ENCODE data around the gene MAP2K5. TPM values are rescaled to one million over a fixed set of nuclear protein-coding genes. Genes with fewer than 3 reads are reported as not detected.

MAP2K5 gene
- polyA plus RNA-seq, 3 donors = 20.4 to 20.8 (median 20.6) TPM

DNA sequence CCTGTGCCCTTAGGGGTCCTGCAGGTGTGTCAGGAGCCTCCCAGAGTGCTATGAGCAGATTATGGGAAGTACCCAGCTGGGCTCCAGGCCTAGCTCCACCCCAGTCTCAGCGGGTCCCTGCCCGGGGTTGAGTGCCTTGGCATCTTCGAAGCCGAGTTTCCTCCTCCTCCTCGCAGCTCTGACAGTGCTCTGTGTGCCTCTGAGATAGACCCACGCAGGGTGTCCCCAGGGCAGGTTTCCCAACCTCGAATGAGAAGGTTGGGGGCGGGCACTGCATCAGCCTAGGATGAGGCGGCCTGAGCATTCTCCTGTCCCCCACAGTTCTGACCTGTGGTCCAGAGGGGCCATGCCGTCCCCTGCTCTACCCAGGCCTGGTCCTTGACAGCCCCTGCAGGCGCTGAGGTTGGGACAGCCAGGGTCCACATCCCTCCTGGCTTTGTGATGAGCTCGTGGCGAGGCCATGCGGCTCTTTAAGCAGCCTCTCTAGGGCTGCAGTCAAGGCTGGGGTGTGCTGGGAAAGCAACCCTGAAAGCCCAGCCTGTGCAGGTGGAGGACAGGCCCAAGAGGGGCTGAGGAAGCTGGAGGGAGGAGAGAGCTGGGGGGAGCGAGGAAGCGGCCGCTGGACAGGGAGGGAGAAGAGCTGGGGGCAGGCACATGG is 262.6 kb downstream of the MAP2K5 start:
- DNase-seq (ENCODE audit: extremely low read depth in 1 of 11, low read depth in 9 of 11, low spot score in 4 of 11) = no peak

DNA sequence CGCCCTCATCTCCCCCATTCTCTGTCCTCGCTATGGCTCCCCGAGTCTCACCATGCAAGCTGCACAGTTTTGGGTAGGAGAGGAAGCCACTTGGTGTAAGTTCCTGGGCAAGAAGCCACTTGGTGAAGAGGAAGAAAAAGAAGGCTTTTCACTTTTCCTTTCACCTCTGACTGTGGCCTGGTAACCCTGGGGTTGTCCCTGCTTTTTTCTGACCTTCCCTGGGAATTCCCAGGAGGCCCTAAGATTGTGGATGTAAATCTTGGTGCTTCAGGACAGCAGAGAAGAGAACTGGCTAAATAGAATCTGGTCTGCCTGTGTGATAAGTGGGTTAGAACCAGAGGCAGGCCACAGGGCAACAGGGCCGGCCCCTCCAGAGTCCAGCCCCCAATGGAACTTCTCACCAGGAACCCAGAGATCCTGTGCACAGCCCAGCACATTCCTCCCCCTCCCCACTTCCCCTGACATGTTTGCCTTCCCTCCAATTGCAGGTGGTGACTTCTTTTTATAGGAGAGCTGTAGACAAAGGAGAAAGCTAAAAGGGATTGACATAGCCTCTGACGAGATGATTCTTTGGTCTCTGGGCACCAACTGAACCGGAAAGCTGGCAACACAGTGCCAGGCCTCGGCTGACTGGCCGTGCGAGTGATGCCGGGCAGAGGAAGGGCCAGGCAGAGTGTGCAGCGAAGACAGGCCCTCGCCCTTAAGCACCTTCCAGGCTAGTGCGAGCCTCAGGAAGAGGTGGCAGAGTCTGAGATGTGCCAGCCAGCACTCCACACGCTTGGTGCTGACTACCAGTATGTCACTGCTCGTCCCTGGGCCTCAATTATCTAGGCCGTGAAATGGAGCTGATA is 263.4 kb downstream of the MAP2K5 start:
- DNase-seq (ENCODE audit: extremely low read depth in 1 of 11, low read depth in 9 of 11, low spot score in 4 of 11) = no peak

DNA sequence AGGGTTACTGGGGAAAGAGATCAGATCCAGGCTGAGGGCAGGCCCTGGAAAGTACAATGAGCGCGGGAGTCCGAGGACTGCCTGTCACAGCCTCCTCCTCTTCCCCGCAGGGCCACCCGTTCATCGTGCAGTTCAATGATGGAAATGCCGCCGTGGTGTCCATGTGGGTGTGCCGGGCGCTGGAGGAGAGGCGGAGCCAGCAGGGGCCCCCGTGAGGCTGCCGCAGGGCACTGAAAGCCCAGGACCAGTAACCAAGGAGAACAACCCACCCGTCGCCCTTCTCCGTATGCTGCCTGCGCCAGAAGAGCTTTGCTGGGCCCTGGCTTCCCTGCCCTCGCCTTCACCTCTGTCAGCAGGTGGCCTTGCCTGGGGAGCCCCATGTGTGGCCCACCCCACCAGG is 264.0 kb downstream of the MAP2K5 start:
- no peak for DNase-seq (ENCODE audit: extremely low read depth in 1 of 11, low read depth in 9 of 11, low spot score in 4 of 11)

DNA sequence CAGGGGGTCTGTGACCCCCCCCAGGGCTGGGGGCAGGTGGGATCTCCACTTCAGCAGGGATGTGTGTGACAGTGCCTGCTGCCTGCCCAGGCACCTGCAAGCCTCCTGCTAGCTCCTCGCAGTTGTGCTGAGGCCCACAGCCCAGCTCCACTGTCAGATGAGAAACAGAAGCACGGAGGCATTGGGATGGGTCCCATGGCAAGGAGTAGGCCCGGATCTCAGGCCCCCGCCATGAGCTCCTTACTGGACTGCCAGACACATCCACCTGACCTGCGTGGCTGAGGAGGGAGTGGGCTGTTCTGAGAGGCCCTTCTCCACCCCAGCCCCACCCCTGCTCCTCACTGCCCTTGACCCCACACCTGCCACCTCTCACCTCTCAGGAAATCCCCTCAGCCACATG is 264.6 kb downstream of the MAP2K5 start:
- no peak for DNase-seq (ENCODE audit: extremely low read depth in 1 of 11, low read depth in 9 of 11, low spot score in 4 of 11)

DNA sequence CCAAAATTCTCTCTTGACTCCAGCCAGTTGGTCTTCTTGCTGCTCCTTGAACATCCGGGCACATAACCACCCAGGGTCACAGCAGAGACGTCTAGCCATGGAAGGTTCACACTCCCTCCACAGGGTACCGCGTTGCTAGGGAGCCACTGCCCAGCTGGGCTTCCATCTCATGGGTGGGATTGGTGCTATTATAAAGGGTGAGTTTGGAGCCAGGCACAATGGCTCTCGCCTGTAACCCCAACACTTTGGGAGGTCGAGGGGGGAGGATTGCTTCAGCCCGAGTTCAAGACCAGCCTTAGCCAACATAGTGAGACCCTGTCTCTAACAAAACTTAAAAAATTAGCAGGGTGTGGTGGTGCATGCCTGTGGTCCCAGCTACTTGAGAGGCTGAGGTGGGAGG is 265.3 kb downstream of the MAP2K5 start:
- DNase-seq (ENCODE audit: extremely low read depth in 1 of 11, low read depth in 9 of 11, low spot score in 4 of 11) = no peak

DNA sequence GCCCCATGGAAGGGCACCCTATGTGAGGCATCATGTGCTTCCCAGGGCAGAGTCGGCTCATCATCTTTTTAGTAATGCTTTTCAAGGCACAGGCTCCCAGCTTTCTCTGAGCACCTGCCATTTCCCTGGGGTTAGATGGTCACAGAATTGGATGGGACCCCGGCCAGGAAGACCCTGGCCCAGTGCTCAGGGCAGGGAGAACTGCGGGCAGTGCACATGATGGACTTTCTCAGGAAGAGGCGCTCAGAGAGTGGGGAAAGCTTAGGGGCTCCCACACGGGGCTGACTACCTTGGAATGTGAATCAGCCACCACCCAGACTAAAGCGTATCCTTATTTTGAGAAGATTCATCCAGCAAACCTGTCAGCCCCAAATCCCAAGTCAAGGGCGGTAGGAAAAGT is 266.3 kb downstream of the MAP2K5 start:
- no peak for DNase-seq (ENCODE audit: extremely low read depth in 1 of 11, low read depth in 9 of 11, low spot score in 4 of 11)

DNA sequence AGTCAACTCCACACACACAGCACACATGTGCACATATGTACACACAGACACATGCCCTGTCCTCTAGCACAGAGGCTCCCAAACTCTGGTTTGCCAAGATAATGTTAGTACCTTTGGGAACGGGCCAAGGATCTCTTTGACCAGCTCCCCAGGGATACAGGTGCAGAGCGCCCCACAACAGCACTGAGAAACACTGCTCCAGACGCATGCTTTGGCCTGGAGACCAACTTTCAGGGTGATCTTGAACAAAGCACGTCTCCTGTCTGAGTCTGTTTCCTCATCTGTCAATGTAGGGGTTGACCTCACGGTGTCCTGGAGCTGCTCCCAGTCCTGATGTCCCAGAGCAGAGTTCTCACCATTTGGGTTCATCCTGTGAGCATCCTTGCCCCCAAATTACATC is 266.9 kb downstream of the MAP2K5 start:
- DNase-seq (ENCODE audit: extremely low read depth in 1 of 11, low read depth in 9 of 11, low spot score in 4 of 11) = no peak

DNA sequence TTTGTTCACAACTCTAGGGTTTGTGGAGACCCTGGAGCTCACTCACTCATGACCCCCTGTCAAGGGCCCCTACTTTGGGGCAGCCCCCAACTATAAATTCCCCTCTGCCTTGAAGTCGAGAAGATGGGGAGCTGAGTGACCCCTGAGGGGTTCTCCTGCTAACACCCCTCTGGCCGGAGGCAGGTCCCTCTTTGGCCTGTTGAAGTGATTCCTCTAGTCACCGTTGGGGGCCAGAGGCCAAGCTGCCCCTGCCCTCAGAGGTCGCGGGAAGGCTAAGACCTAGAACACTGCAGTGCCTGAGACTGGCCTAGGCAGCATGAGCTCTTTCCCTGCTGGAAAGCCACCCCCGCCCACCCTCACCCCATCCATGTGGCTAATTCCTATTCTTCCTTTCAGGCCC is 267.4 kb downstream of the MAP2K5 start:
- DNase-seq (ENCODE audit: extremely low read depth in 1 of 11, low read depth in 9 of 11, low spot score in 4 of 11) = no peak

DNA sequence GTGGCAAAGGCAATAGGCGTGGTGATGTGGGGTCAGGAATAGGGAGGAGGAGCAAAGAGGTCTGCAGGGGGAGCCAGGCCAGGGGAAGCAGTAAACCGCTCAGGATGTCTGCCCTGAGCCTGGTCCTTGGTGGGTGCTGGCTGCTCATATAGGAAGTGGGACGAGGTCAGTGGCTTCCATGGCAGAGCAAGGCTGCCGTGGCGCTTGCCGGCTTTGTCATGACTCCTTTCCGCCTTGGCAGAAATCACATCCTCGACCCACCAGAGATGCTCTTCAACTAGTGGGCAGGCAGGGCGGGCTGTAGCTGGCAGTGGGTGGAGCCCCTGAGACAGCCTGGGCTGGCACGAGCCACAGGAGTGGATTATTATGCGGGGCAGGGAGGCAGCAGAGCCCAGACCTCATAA is 269.7 kb downstream of the MAP2K5 start:
- no peak for DNase-seq (ENCODE audit: extremely low read depth in 1 of 11, low read depth in 9 of 11, low spot score in 4 of 11)

DNA sequence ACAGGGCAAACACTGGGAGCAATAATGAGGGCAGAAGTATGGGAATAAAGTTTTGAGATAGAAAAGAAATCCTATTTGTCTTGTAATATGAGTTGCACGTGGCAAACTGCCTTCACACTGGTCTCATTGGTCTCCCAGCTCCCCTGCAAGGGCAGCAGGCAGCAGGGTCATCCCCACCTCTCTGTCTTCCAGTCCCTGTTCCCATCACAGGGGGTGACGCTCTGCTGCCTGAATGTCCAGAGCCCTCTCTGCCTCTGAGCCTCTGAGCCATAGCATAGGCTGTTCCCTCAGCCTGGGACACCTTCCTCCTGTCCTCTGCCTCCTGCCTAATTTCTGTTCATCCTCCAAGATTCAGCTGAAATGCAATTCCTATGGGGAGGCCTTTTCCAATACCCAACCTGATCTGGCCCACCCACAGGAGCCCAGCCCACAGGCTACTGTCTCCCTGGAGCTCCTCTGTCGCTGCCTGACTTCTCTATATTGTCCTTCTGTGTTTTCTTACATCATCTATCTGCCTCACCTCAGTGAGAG is 270.7 kb downstream of the MAP2K5 start:
- DNase-seq (ENCODE audit: extremely low read depth in 1 of 11, low read depth in 9 of 11, low spot score in 4 of 11) = no peak

DNA sequence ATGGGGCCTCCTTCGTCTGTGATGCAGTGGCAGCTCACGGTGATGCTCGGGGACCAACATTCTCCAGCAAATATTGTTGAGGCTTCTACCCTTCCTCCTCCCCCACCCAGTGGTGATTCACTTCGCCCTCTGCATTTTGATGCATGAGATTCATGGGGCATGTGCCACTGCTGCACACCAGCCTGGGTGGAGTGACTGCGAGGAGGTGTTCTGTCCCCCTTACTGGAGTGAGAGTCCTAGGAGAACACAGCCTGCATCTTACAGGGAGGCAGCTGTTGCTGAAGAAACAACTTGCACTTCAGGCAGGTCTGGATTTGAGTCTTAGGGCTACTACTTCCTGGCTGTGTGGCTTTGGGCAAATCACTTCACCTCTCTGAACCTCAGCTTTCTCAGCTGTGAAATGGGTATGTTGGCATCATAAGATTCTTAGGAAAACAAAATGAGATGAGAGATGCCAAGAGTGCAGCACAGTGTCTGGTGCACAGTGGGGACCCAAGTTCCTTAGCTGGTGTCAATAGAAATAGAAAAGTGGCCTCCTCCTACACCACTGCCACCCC is 272.6 kb downstream of the MAP2K5 start:
- no peak for DNase-seq (ENCODE audit: extremely low read depth in 1 of 11, low read depth in 9 of 11, low spot score in 4 of 11)

DNA sequence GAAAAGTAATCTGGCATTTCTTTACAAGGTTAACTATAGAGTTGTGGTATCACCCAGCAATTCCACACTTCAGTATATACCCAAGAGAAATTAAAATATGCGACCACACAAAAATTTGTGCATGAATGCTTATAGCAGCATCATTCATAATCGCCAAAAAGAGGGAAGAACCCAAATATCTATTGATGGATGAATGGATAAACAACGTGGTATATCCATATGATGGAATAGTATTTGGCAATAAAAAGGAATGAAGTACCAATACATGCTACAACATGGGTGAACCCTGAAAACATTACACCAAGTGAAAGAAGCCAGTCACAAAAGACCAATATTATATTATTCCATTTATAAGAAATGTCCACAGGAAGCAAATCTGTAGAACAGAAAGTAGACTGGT is 274.2 kb downstream of the MAP2K5 start:
- DNase-seq (ENCODE audit: extremely low read depth in 1 of 11, low read depth in 9 of 11, low spot score in 4 of 11) = no peak

DNA sequence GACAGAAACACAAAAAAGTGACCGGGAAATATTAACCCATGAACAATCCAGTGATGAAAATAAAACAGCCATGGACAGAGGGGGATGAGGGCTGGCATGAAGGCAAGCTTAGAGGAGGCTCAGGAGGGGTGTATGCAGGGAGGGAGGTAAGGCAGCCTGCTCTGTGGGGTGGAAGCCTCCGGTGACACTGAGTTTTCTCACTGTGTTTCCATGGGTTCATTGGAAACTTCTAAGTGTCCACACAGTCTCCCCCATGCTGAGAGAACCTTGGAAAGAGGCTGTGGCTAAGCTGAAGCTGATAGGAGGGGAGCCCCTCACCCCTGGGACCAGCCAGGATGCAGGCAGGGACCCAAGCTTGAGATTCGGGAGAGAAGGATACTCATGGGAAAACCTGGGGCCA is 276.0 kb downstream of the MAP2K5 start:
- DNase-seq (ENCODE audit: extremely low read depth in 1 of 11, low read depth in 9 of 11, low spot score in 4 of 11) = no peak

DNA sequence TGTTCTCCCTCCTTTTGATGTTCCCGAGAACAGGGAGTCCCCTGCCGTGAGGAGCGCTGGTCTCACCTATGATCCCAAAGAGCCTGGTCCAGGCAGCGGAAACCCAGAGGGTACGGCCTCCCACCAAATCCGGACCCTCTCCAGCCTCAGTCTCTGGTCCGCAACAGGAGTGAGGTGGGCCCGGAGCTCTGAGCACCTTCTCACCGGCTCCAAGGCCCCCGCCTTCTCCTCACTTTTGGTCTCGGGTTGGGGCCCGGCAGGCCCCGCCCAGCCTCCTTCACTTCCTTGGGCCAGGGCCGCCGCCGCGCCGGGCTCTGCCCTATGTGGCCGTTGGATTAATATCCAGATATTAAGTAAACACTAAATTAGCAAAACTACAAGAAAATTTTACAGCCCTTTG is 277.1 kb downstream of the MAP2K5 start:
- DNase-seq (ENCODE audit: extremely low read depth in 1 of 11, low read depth in 9 of 11, low spot score in 4 of 11) = no peak

DNA sequence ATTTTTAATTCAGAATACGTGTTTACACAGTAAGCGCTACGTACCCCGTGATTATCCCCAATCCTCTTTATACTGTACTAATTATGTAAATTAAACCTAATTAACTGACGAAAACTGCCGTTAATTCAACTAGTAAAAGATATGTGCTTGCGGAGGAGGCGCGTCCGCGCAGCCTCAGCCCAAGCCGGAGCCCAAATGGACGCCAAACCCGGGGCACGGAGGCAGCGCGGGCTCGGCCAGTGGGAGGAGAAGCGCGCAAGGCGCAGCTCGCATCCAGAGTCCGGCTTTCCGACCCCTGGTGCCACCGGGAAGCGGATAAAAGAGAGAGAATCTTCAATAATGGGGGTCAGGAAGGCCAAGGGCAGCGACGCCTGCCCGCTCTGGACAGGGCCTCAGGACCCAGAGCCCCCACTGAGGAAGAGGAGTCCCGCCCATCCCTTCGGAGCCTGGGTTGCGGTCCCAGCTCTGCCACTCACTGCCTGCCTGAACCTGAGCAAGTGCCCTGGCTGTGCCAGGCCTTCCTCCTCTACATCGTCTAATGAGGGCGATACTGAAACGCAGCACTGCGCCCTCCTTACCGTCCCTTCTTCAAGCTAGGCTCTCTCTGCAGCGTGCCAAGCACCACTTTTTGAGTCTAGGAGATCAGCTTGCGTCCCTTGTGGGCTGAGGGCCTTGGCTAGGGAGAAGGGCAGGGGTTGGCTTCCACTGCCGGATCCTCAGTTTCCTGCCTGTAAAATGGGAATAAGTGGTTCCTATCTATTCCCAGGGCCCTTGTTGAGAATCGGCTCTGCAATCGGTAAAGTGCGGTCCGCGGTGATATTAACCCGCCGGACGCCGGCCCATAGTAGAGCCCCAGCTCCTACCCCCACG is 277.9 kb downstream of the MAP2K5 start:
- no peak for DNase-seq (ENCODE audit: extremely low read depth in 1 of 11, low read depth in 9 of 11, low spot score in 4 of 11)

DNA sequence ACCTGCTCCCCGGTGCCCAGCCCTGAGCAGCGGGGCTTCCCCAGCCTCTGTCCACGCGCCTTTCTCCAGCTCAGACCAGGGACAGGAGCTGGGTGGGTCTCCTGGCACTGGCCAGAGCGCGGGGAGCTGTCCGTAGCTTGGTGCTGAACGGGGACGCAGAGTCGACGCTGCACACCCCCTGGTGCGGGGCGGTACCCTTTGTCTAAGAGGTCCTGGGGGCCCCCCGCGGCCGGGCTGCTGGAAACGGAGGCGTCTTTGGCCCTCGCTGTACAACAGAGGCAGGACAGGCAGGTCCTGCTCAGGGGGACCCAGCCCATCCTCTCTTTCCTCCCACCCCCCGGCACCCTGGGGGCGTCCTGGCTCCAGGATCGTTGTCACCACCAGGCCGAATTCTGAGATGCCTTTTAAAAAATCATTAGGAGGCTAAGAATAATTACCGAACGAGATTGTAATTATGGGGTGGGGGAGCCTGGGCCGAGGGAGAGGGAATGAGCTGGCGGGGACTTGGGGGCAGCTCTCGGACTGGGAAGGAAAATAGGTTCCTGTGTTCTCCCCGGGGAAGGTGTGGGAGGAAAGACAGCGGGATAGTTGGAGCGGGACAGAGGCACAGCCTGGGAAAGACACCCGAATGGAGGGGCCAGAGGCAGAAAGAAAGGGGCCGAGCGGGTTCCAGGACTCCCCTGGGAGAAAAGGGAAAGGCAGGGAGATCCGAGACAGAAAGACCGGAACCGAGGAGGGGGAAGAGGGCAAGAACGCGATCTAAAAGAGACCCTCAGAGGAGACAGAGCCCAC is 278.7 kb downstream of the MAP2K5 start:
- DNase-seq (ENCODE audit: extremely low read depth in 1 of 11, low read depth in 9 of 11, low spot score in 4 of 11) = peak in 1 of 11 donors; percentile 74

DNA sequence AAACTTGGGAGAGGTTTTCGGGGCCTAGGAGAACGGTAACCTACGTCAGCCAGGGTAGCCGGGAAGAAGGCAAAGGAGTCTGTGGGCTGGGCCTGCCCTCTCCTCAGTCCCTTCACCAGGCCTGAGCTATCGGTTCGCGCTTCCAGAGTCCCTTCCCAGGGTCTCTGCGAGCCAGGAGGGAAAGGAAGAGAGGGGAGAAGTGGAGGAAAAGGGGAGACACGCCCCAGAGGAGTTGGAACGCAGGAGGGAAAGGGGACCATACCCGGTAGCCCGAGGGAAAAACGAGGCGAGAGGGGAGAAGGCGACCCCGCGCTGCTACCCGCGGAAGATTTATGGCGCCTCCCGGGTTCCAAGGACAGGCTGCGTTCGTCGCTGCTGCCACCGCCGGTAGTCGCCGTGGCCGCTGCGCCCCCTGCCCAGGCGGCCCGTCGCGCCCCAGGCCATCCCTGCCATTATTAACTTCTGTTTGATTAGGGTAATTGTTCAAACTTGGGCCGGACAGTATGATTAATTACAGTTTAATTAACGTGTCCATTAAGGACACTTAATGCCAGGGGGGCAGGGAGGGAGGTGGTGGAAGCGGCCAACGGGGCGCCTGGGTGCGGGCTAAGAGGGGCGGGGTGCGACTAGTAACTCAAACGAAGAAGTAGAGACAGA is 279.4 kb downstream of the MAP2K5 start:
- no peak for DNase-seq (ENCODE audit: extremely low read depth in 1 of 11, low read depth in 9 of 11, low spot score in 4 of 11)
